ENCODE measurements around the gene UPK3B.
"Not testable (repeated sequence)": the region's sequence is repeated elsewhere in the genome, so short reads cannot be mapped to it uniquely, and the experiment has no call there.

Gene UPK3B

GRCh38 chr7:76509931-76510877 is at the start of gene UPK3B:
Gene UPK3B (plus strand): TSS chr7:76510552. CDS start chr7:76510653, 101 bp downstream.
- no peak for DNase-seq (ENCODE audit: low read depth, low spot score)

DNA sequence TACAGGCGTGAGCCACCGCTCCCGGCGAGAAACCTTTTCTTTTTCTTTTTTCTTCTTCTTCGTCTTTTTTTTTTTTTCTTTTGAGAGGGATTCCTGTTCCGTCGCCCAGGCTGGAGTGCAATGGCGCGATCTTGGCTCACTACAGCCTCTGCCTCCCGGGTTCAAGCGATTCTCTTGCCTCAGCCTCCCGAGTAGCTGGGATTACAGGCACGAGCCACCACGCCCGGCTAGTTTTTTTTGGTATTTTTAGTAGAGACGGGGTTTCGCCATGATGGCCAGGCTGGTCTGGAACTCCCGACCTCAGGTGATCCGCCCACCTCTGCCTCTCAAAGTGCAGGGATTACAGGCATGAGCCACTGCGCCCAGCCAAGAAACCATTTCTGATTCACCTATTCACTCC is 49.6 kb upstream of the UPK3B start:
- not testable (repeated sequence) for DNase-seq (ENCODE audit: low read depth, low spot score)

- not testable (repeated sequence) for DNase-seq (ENCODE audit: low read depth, low spot score)
Observed at GRCh38 chr7:76461464-76462101, 48.8 kb upstream of the UPK3B start, which contains the start of gene DTX2. Gene DTX2 (plus strand): TSS chr7:76461709. CDS start chr7:76480510, 18,801 bp downstream.

- not testable (repeated sequence) for DNase-seq (ENCODE audit: low read depth, low spot score)
Observed at GRCh38 chr7:76462271-76462882, 48.0 kb upstream of the UPK3B start.

DNA sequence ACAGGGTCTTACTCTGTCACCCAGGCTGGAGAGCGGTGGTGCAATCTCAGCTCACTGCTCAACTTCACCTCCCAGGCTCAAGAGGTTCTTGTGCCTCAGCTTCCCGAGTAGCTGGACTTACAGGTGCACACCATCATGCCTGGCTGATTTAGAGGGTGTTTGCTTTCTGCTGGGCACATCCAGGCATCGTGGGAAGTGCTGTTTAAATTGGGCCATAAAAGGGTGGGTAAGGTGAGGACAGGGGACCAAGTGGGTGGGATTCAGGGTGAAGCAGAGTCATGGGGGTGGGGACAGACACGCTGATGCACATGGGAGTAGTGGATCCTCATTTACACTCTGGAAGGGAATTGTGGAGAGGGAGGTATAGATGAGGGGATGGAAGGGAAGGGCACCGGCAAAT is 45.4 kb upstream of the UPK3B start:
- DNase-seq (ENCODE audit: low read depth, low spot score), result not testable (repeated sequence)

- DNase-seq (ENCODE audit: low read depth, low spot score), result not testable (repeated sequence)
Observed at GRCh38 chr7:76465950-76466349, 44.4 kb upstream of the UPK3B start.

GRCh38 chr7:76467743-76468404 is 42.5 kb upstream of the UPK3B start:
- not testable (repeated sequence) for DNase-seq (ENCODE audit: low read depth, low spot score)

- DNase-seq (ENCODE audit: low read depth, low spot score), result not testable (repeated sequence)
Observed at GRCh38 chr7:76471556-76472221, 38.7 kb upstream of the UPK3B start.

- DNase-seq (ENCODE audit: low read depth, low spot score), result not testable (repeated sequence)
Observed at GRCh38 chr7:76473097-76473496, 37.3 kb upstream of the UPK3B start.

DNA sequence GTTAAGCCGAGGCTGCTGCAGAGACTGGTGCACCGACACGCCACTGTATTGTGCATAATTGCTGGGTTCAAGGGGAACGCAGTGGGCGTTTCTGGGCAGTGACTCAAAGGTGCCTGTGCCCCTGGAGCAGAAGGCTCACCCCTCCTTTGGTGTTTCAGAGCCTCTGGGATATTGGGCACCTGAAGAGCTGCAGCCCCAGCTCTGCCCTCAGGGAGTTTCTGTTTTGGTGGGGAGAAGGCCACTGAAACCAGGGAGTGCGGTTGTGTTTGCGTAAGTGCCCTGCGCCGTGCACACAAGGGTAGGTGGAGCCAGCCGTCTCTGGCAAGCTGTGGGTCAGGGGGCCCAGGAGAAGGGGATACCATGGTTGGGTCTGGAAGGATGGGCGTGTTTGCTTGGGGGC is 34.1 kb upstream of the UPK3B start:
- not testable (repeated sequence) for DNase-seq (ENCODE audit: low read depth, low spot score)

- not testable (repeated sequence) for DNase-seq (ENCODE audit: low read depth, low spot score)
Observed at GRCh38 chr7:76476742-76477474, 33.4 kb upstream of the UPK3B start.

GRCh38 chr7:76479628-76480027 is 30.7 kb upstream of the UPK3B start:
- not testable (repeated sequence) for DNase-seq (ENCODE audit: low read depth, low spot score)

DNA sequence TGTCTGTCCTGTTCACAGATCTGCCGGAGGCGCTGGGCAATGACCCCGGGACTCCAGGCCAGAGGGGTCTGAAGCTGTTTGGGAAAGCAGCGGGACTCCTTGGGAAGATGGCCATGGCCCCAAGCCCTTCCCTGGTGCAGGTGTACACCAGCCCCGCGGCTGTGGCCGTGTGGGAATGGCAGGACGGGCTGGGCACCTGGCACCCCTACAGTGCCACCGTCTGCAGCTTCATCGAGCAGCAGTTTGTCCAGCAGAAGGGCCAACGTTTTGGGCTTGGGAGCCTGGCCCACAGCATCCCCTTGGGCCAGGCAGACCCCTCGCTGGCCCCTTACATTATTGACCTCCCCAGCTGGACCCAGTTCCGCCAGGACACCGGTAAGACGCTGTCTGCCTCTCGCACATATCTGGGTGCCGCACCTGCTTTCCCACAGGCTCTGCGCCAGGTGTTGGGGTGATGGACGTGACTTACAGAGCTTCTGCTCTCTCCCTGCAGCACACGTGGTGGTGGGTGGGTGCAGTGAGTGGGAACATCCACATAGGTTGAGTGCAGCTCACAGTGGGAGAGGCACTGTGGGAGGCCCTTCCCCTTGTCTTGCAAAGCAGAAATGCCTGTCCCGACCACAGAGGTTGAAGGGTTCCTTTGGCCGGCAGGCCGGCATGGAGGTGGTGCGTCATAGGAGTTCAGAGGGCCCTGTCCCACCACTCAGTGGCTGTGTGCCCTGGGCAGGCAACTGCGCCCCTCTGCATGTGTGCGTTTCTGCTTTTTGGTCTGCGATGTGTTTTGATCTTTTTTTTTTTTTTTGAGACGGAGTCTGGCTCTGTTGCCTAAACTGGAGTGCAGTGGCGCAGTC is 29.7 kb upstream of the UPK3B start:
- DNase-seq (ENCODE audit: low read depth, low spot score), result peak; percentile 56

- not testable (repeated sequence) for DNase-seq (ENCODE audit: low read depth, low spot score)
Observed at GRCh38 chr7:76482660-76483059, 27.7 kb upstream of the UPK3B start.

DNA sequence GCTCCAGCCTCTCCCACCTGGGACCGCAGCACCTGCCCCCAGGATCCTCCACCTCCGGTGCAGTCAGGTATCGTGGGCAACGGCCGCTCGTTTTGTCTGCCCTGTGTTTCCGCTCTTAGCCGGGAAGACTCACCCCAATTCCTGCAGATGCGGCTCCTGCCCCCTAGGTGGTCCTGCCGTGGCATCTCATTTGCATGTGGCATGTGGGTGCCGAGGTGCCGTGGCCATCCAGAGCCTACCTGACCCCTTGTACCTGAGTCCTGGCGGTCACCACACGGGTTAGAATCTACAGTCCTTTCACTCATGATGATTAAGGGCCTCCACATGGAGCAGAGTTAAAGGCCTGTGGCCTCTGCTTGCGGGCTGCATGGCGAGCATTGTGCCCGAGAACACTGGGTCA is 27.3 kb upstream of the UPK3B start:
- not testable (repeated sequence) for DNase-seq (ENCODE audit: low read depth, low spot score)

DNA sequence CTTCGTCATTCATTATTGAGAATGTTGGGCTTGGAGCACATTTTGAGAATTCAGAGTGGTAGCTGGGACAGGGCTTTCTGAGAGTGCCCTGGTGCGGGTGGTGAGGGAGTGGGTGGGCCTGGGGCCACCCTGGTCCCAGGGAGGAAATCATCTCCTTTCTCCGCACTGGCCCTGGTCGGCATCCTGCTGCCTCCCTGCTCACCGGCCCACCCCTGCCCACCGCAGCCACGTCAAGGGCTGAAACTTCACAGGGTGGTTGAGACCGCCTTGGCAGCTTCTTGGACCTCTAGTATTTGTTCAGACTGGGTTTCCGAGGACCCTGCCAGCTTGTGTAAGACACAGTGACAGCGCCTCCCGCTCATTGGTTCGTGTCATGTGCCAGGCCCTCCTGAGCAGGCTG is 25.9 kb upstream of the UPK3B start:
- not testable (repeated sequence) for DNase-seq (ENCODE audit: low read depth, low spot score)

GRCh38 chr7:76485822-76486610 is 24.3 kb upstream of the UPK3B start:
- DNase-seq (ENCODE audit: low read depth, low spot score), result not testable (repeated sequence)

DNA sequence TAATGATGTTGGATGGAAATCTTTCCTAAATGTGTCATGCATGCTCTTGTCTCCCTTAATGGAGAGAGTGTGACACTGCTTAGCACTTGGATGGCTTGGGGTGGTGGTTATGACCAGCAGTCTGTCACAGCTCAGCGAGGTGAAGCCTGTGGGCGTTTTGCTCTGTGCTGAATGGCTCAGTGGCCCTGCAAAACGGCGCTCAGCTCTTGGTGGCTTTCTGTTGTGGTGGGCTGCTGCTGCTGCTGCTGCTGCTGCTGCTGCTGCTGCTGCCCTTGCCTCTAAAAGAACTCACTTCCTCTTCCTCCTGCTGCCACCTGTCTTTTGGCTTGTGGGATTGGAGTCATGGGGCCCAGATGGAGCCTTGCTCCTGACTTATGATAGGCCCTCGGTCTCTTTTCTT is 23.7 kb upstream of the UPK3B start:
- DNase-seq (ENCODE audit: low read depth, low spot score), result not testable (repeated sequence)
